ENCODE measurements around the gene CSF2RB.

The CSF2RB gene

DNA sequence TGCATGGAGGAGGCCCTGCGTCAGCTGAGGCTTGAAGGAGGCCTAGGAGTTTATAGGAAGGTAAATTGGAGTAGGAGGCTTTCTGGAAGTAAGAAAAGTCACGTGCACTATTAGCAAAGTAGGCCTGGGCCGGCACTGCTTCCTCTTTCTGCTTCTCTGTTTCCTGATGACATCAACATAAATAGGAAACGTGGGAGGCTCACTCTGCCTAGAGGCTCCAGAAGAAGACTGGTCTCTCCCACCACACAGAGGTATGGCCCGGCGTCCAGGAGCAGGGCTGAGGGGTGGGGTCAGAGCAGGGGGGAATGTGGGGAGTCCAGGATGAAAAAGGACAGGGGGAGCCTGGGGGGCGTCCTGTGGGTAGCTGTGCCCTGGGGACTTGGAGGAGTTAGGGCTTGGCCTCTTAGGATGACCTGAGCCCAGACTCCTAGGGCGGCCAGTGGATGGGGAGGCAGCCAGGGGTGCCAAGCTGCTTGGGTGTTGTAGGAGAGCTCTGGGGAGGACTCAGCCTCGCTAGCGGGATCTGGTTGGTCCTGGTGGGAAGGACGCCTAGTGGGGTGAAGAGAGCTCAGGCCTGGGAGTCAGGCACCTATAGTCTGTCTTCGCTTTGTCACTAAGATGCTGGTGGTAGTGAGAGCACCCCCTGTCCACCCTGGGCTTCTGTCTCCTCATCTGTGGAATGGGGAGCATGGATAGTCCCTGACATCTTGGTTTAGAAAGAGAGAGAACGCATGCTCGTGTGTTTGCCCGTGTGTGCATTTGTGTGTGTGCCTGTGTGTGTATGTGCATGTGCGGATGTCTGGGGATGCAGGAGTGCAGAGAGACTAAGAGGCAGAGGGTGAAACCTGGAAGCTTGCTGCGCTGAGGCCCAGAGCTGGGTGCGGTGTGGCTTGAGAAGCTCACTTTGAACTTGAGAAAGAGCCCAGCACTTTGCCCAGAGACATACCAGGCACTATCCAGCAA, at the start of gene CSF2RB:
CSF2RB (plus strand) TSS at position 202 of the 963 bp plus-strand sequence. CDS start 8,580 bp downstream, outside the sequence.
- Histone ChIP-seq H3K4me1 (ENCODE audit: insufficient read depth, low read length) (no peaks in the 10 kb centered on the region), H3K4me3 (ENCODE audit: low read length) (no peak within 1 kb of the TSS), H3K27me3 (ENCODE audit: insufficient read depth, low read length) (peaks cover 19% of the 10 kb centered on the region), H2AFZ (ENCODE audit: low read depth, low read length) (no peak within 1 kb of the TSS), H3K36me3 (ENCODE audit: insufficient read depth, low read length) (no peaks in the 10 kb centered on the region), H3K9me3 (ENCODE audit: low read length) (no peaks in the 10 kb centered on the region)

DNA sequence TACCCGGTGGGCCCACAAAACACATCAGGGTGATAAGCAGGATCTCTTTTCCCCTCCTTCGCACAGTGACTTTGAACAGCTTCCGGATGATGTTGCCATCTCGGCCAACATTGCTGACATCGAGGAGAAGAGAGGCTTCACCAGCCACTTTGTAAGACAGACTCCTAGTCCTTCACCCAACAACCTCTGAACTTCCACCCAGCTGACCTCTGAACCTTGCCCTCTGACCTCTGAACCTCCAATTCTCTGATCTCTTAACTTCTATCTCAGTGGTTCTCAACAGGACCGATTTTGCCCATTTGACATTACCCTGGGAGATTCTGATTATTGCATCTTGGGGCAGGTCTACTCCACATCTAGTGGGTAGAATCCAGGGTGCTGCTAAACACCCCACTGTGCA, 49.4 kb upstream of the CSF2RB start:
- Histone ChIP-seq H3K36me3 (ENCODE audit: insufficient read depth, low read length) (no peaks in the 10 kb centered on the region), H3K9me3 (ENCODE audit: low read length) (no peaks in the 10 kb centered on the region), H3K27me3 (ENCODE audit: insufficient read depth, low read length) (peaks cover 6% of the 10 kb centered on the region), H2AFZ (ENCODE audit: low read depth, low read length) (no peak overlapping the region), H3K4me1 (ENCODE audit: insufficient read depth, low read length) (no peaks in the 10 kb centered on the region), H3K4me3 (ENCODE audit: low read length) (no peak overlapping the region)

DNA sequence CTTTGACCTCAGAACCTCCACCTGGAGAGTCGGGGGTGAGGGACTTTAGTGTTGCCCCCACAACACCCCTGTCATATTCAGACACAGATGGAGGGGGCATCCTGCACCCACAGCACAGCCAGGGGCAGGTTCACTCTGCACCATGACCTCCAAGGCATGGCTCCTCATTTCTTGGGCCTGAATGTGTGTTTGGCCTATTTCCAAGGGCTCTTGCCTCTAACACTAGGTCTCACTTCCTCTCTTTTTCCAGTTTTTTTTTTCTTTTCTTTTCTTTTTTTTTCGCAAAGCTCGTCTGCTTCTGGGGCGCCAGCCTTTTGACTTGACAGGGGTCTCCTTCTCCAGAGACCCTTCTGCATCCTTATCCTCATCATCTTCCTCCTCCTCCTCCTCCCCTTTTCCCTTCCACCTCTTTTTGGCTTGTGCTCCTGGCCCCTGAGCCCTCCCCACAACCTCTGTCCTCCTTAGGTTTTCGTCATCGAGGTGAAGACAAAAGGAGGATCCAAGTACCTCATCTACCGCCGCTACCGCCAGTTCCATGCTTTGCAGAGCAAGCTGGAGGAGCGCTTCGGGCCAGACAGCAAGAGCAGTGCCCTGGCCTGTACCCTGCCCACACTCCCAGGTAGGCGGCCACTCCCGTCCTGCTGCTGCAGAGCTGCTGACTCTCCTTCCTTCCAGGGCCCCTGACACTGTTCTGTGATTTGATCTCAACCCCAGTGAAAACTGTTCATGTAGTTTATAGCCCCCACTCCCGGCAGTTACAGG, 48.8 kb upstream of the CSF2RB start:
- H3K36me3 ChIP-seq (ENCODE audit: insufficient read depth, low read length): no peaks in the 10 kb centered on the region
- no peaks in the 10 kb centered on the region for H3K4me1 ChIP-seq (ENCODE audit: insufficient read depth, low read length)
- peaks cover 5% of the 10 kb centered on the region for H3K27me3 ChIP-seq (ENCODE audit: insufficient read depth, low read length)
- no peaks in the 10 kb centered on the region for H3K9me3 ChIP-seq (ENCODE audit: low read length)
- no peak overlapping the region for H2AFZ ChIP-seq (ENCODE audit: low read depth, low read length)
- H3K4me3 ChIP-seq (ENCODE audit: low read length): no peak overlapping the region

DNA sequence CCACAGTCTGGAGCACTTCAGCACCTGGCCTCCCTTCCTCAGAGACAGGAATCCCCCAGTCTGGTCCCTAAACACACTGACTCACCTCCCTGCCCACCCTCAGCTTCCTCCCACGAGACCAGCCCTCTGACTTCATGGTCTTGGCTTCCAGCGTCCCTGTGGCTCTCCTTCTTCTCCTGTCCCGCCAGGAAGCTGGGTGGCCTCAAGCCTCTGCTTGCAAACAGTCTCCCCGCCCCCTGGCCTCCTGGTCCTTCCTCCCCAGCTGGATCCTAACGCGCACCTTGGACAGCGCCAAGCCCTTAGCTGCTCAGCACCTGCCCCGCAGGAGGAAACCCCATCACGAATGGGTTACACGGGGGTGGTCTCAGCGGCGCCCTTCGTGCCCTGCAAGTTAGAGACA, 48.1 kb upstream of the CSF2RB start:
- H3K9me3 ChIP-seq (ENCODE audit: low read length): no peaks in the 10 kb centered on the region
- no peaks in the 10 kb centered on the region for H3K36me3 ChIP-seq (ENCODE audit: insufficient read depth, low read length)
- H2AFZ ChIP-seq (ENCODE audit: low read depth, low read length): no peak overlapping the region
- H3K27me3 ChIP-seq (ENCODE audit: insufficient read depth, low read length): peaks cover 5% of the 10 kb centered on the region
- H3K4me1 ChIP-seq (ENCODE audit: insufficient read depth, low read length): no peaks in the 10 kb centered on the region
- no peak overlapping the region for H3K4me3 ChIP-seq (ENCODE audit: low read length)

DNA sequence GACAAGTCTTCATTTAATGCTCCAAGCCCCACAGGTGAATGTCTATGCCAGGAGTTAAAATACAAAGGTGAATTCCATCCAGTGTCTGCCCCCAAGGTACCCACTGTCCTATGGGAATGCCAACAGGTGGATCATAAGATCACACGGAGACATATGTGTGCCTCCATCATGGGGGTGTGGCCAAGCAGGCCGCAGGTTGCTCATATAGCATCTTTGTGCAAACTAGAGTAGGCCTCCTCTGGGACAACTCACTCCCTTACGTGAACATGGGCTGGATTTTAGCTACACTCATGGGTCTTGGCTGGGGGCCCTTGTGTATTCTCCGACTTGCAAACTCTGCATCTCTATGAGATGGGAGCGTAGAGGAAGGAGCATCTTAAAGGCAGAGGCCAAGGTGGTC, 45.7 kb upstream of the CSF2RB start:
- Histone ChIP-seq H3K9me3 (ENCODE audit: low read length) (no peaks in the 10 kb centered on the region), H3K4me1 (ENCODE audit: insufficient read depth, low read length) (no peaks in the 10 kb centered on the region), H3K27me3 (ENCODE audit: insufficient read depth, low read length) (peaks cover 5% of the 10 kb centered on the region), H3K36me3 (ENCODE audit: insufficient read depth, low read length) (no peaks in the 10 kb centered on the region), H3K4me3 (ENCODE audit: low read length) (no peak overlapping the region), H2AFZ (ENCODE audit: low read depth, low read length) (no peak overlapping the region)

DNA sequence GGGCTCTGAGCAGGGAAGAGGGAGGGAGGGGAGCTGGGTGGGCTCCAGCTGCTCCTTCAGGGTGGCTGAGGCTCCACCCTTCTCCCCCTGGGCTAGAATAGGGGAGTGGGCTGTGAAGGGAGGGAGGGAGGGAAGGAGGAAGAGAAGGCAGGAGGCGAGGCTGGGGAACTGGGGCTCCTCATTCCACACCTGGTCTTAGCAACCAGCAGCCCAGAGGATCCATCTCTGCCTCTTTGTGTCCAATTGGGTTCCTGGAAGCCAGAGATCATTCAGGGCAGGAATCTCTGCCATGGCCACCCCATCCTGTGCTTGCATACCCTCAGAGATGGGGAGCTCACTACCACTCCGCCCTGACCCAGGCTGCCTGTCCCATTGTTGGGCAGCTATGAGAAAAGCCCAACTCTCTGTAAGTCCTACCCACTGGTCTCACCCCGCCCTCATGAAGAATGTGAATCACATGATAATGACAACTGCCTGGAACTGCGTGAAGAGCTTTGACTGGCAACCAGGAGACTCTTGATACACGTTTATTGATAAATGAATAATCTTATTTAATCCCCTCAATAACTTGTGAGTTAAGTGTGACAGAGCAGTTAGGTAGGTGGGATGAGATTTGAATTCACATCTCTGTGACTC, 44.8 kb upstream of the CSF2RB start:
- peaks cover 5% of the 10 kb centered on the region for H3K27me3 ChIP-seq (ENCODE audit: insufficient read depth, low read length)

DNA sequence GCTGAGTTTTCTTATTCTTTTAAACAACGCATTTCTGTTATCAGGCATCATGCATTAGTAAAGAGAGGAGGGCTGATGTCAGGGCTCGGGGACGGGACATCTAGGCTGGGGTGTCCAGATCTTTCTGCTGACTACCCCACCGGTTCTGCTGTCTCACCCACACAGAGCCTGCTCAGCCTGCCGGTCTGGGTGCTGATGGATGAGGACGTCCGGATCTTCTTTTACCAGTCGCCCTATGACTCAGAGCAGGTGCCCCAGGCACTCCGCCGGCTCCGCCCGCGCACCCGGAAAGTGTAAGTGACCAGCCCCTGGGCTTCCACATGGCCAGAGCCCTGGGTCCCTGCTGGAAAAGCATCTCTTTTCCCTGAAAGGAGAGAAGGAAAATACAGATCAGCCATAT, 43.2 kb upstream of the CSF2RB start:
- H3K27me3 ChIP-seq (ENCODE audit: insufficient read depth, low read length): peaks cover 5% of the 10 kb centered on the region
- H3K9me3 ChIP-seq (ENCODE audit: low read length): no peaks in the 10 kb centered on the region
- no peaks in the 10 kb centered on the region for H3K36me3 ChIP-seq (ENCODE audit: insufficient read depth, low read length)
- no peaks in the 10 kb centered on the region for H3K4me1 ChIP-seq (ENCODE audit: insufficient read depth, low read length)
- H2AFZ ChIP-seq (ENCODE audit: low read depth, low read length): no peak overlapping the region
- H3K4me3 ChIP-seq (ENCODE audit: low read length): no peak overlapping the region

More for the DNA sequence above, 44.8 kb upstream of the CSF2RB start:
- Histone ChIP-seq H3K9me3 (ENCODE audit: low read length) (no peaks in the 10 kb centered on the region), H2AFZ (ENCODE audit: low read depth, low read length) (no peak overlapping the region), H3K4me1 (ENCODE audit: insufficient read depth, low read length) (no peaks in the 10 kb centered on the region), H3K4me3 (ENCODE audit: low read length) (no peak overlapping the region), H3K36me3 (ENCODE audit: insufficient read depth, low read length) (no peaks in the 10 kb centered on the region)

DNA sequence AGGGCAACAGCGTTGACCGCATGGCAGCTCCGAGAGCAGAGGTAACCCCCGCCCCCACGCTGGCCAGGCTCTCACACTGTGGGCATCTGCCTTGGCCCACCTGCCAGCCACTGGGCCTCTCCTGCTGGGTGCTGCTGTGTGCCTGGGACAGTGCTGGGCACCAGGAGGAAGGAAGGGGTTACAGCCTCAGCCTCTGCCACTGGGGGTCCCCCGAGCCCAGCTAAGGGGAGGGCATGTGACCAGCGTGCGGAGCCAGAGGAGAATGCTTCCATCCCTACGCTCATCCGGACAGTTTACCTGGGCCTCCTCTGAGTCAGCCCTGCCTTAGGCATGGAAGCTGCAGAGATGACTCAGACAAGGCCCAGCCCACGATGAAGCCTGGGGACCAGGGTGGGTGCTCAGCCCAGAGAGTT, 41.8 kb upstream of the CSF2RB start:
- Histone ChIP-seq H3K36me3 (ENCODE audit: insufficient read depth, low read length) (no peaks in the 10 kb centered on the region), H3K9me3 (ENCODE audit: low read length) (no peaks in the 10 kb centered on the region)

DNA sequence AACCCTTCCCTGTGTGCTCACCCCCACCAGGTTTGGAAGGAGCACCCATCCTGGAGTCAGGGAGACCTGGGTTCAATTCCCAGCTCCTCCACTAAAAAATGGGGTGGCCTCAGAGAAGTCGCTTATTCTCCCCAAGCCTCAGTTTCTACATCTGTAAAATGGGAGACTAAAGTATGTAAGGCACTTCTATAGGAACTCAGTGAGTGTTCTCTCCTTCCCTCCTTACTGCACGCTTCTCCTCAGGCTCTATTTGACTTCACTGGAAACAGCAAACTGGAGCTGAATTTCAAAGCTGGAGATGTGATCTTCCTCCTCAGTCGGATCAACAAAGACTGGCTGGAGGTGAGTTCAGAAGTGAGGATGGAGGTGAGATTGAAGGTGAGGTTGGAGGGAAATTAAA, 41.3 kb upstream of the CSF2RB start:
- H3K9me3 ChIP-seq (ENCODE audit: low read length): no peaks in the 10 kb centered on the region
- H3K4me3 ChIP-seq (ENCODE audit: low read length): no peak overlapping the region
- no peaks in the 10 kb centered on the region for H3K4me1 ChIP-seq (ENCODE audit: insufficient read depth, low read length)
- peaks cover 6% of the 10 kb centered on the region for H3K27me3 ChIP-seq (ENCODE audit: insufficient read depth, low read length)
- H2AFZ ChIP-seq (ENCODE audit: low read depth, low read length): no peak overlapping the region
- H3K36me3 ChIP-seq (ENCODE audit: insufficient read depth, low read length): no peaks in the 10 kb centered on the region

More for the DNA sequence above, 41.8 kb upstream of the CSF2RB start:
- no peak overlapping the region for H3K4me3 ChIP-seq (ENCODE audit: low read length)
- H3K27me3 ChIP-seq (ENCODE audit: insufficient read depth, low read length): peaks cover 6% of the 10 kb centered on the region
- H2AFZ ChIP-seq (ENCODE audit: low read depth, low read length): no peak overlapping the region
- no peaks in the 10 kb centered on the region for H3K4me1 ChIP-seq (ENCODE audit: insufficient read depth, low read length)

DNA sequence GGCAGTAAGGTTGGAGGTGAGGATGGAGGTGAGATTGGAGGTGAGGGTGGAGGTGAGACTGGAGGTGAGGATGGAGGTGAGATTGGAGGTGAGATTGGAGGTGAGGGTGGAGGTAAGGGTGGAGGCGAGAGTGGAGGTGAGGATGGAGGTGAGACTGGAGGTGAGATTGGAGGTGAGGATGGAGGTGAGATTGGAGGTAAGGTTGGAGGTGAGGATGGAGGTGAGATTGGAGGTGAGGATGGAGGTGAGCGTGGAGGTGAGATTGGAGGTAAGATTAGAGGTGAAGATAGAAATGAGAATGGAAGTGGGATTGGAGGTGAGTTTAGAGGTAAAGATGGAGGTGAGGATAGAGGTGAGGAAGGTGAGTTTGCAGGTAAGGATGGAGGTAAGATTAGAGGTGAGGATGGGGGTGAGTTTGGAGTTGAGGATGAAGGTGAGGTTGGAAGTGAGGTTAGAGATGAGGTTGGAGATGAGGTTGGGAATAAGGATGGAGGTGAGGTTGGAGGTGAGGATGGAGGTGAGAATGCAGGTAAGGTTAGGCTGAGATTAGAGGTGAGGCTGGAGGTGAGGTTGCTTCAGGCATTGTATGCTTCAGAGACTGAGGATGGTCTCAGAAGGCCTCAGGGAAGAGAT, 40.4 kb upstream of the CSF2RB start:
- H3K27me3 ChIP-seq (ENCODE audit: insufficient read depth, low read length): peaks cover 6% of the 10 kb centered on the region

DNA sequence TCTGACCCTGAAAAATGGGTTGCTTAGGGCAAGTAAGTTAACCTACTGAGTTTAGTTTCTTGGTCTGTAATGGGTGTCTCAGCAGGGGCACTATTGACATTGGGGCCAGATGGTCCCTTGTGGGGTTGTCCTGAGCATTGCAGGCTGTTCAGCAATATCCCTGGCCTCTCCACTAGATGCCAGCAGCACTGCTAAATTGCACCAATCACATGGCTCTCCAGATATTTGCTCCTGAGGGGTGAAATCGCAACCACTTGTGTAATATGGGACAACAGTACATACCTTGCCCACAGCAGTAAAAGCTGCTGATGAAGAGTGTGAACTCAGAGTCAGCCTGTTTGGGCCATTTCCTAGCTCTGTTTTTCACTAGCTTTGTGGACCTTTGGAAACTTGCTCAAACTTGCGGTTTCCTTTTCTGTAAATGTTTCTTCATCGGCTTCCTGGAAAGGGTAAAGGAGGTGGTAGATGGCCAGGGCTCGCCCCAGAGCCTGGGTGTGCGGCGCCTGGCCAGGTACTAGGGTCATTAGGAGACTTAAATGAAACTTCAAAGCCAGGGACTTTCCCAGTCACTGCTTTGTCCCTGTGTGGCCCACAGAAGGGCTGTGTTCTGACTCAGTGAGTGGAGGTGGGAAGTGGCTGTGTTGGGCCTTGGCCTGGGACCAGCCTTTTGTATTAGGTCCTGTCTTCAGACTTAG, 39.7 kb upstream of the CSF2RB start:
- no peaks in the 10 kb centered on the region for H3K36me3 ChIP-seq (ENCODE audit: insufficient read depth, low read length)
- H3K4me1 ChIP-seq (ENCODE audit: insufficient read depth, low read length): no peaks in the 10 kb centered on the region
- H3K4me3 ChIP-seq (ENCODE audit: low read length): no peak overlapping the region
- no peak overlapping the region for H2AFZ ChIP-seq (ENCODE audit: low read depth, low read length)
- H3K9me3 ChIP-seq (ENCODE audit: low read length): no peaks in the 10 kb centered on the region
- peaks cover 10% of the 10 kb centered on the region for H3K27me3 ChIP-seq (ENCODE audit: insufficient read depth, low read length)

More for the DNA sequence above, 40.4 kb upstream of the CSF2RB start:
- no peaks in the 10 kb centered on the region for H3K9me3 ChIP-seq (ENCODE audit: low read length)
- no peaks in the 10 kb centered on the region for H3K4me1 ChIP-seq (ENCODE audit: insufficient read depth, low read length)
- H2AFZ ChIP-seq (ENCODE audit: low read depth, low read length): no peak overlapping the region
- no peaks in the 10 kb centered on the region for H3K36me3 ChIP-seq (ENCODE audit: insufficient read depth, low read length)
- no peak overlapping the region for H3K4me3 ChIP-seq (ENCODE audit: low read length)

DNA sequence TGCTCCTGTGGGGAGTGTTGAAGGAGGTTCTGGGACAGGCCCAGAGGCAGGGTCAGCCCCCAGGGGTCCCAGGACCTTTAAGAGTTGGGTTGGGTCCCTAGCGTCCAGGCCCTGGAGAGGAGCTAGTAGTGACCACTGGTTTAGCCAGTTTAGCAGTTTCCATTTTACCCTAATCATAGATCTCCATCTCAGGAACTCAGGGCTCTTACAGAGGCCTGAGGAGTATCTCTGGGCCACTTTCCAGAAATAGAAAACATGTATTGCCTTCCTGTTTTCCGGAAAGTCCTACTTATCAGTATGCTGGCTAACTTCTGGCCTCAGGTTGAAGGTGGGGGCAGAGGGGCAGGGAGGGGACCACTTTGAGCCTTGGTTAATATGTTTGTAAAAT, 39.1 kb upstream of the CSF2RB start:
- no peak overlapping the region for H2AFZ ChIP-seq (ENCODE audit: low read depth, low read length)
- no peaks in the 10 kb centered on the region for H3K36me3 ChIP-seq (ENCODE audit: insufficient read depth, low read length)
- H3K4me3 ChIP-seq (ENCODE audit: low read length): no peak overlapping the region
- H3K9me3 ChIP-seq (ENCODE audit: low read length): no peaks in the 10 kb centered on the region
- H3K27me3 ChIP-seq (ENCODE audit: insufficient read depth, low read length): peaks cover 10% of the 10 kb centered on the region
- no peaks in the 10 kb centered on the region for H3K4me1 ChIP-seq (ENCODE audit: insufficient read depth, low read length)
